Activated T-helper 9 cell treated with anti-CD3 and anti-CD28 coated beads, Interleukin-2, amount 50 U/mL, for 16 hours (primary cell): ENCODE results near the gene MAST4.

ENCODE experiments used
- DNase-seq: peaks from one replicate; pipeline ENCODE4 v3.0.0-alpha.2; 2020; ENCODE audit warnings: low read depth

The MAST4 gene

DNA sequence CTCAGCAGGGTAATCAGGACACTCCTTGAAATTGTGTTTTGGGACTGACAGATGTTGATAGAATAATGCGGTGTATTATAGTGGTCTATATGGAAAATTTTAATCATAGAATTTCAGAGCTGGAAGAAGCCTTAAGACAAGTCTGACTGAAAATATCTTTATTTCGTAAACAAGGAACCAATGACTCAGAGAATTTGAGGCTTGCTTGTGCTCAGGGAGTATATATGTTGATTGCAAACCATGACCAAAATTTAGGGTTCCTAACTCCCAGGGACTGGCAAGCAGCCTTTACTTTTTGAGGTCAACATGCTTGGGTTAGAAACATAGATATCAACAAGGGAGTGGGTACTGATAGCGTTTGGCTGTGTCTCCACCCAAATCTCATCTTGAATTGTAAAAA is 313.2 kb downstream of the MAST4 start:
- no peak for DNase-seq

DNA sequence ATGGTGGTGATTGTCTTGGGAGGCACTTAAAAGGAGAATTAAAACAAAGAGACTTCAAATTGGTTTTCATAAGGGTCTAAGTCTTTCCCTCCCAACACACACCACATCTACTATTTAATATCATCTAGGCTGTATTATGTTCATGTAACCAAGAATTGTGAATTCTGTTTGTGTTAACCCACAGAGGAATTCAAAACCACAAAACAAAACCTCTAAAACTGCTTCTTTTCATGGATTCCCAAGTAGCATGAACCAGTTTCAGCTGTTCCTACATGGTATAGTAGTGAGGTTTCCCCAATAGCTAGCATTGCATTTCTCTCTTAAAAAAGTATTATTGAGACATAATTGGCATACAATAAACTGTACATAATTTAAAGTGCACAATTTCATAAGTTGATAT is 316.6 kb downstream of the MAST4 start:
- DNase-seq = no peak

GRCh38 chr5:66915531-66915930 is 319.3 kb downstream of the MAST4 start:
- DNase-seq = no peak

DNA sequence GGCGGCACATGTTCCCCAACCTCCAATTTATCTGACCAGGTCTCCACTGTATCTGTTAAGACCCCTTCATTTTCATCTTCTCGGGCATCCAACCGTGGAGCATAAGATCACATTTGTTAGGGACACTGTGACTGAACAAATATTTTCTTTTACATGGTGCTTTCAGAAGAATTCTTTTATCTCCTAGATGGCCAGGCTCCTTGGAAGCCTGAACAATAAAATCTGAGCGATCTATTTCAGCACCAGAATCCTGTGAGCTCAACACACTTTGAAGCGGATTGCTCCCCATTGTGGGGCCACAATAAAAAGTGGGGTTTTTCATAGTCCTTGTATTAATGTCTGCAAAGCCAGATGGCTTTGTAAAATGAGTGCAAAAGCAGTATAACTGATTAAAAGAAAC is 326.7 kb downstream of the MAST4 start:
- DNase-seq = no peak

DNA sequence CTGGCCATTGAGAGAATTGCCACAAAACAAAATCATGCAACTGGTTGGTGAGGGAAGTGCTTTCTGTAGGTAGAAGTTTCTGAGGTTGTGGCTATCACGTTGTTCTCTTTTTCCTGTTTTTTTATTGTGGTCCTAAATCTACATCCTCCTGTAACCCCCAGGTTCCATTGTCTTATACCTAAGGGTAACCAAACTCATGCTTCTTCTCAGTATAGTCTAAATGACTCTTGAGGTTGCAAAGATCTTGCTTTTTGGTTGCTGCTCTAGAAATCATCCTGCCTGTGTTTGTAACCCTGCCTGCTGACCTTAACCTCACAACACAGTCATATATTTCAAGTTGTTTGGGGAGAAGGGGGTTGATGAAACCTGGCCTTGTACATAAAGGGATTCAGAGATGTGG is 327.3 kb downstream of the MAST4 start:
- no peak for DNase-seq

- DNase-seq = no peak
Measured at GRCh38 chr5:66923922-66924321, 327.7 kb downstream of the MAST4 start.

GRCh38 chr5:66927140-66927539 is 330.9 kb downstream of the MAST4 start:
- no peak for DNase-seq

- no peak for DNase-seq
Measured at GRCh38 chr5:66929281-66929680, 333.1 kb downstream of the MAST4 start.

DNA sequence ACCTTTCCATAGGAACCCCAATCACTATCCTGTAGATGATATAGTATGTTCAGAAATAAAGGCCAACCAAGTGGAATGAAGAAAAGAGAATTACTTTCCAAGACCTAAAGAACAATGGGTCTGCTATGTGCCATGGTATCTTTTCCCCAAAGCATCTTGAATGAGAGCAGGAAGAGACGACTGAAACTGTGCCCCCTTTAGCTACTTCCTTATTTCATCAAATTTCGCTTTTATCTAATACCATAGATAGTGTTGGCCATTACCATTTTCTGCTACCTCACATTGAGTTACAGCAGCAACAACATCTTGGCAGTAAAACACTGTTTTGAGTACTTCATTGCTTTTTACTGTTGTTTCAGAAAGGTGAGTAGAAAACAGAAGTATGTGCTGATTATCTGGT is 333.8 kb downstream of the MAST4 start:
- no peak for DNase-seq

DNA sequence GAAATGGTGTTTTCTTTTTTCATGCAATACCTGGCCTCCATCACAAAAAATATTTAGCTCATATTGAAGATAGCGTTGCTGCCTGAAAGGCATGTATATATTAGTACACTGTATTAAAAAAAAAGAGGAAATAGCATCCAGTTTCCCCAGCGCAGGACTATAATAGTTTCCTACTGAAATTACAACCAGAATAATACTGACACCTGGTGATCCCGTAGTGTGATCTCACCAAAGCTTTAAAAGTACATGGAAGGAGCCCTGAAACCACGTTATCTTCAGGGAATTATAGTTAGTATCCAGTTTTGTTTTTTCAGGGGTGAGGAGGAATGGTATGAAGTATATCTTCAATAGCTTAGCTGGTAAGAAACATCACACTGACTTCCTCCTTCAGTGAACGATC is 335.5 kb downstream of the MAST4 start:
- DNase-seq = no peak

DNA sequence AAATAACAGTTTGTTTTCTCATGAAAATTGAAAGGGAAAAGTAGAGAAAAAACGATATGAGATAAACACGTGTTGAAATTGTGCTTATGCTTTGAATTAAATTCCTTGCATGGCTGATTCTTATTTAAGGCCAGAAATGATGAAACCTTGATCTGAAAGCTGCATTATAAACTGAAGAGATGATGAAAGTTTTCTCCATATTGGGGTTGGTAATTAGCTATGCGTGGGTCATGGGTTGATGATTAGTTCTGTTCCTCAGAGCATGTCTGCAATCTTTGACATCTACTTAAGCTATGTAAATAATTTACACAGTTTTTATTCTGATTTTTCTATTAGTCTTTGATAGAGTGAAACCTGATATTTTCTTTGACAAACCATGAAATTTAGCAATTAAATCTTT is 336.3 kb downstream of the MAST4 start:
- DNase-seq = no peak

- no peak for DNase-seq
Measured at GRCh38 chr5:66933066-66933465, 336.9 kb downstream of the MAST4 start.

- no peak for DNase-seq
Measured at GRCh38 chr5:66939094-66939493, 342.9 kb downstream of the MAST4 start.

DNA sequence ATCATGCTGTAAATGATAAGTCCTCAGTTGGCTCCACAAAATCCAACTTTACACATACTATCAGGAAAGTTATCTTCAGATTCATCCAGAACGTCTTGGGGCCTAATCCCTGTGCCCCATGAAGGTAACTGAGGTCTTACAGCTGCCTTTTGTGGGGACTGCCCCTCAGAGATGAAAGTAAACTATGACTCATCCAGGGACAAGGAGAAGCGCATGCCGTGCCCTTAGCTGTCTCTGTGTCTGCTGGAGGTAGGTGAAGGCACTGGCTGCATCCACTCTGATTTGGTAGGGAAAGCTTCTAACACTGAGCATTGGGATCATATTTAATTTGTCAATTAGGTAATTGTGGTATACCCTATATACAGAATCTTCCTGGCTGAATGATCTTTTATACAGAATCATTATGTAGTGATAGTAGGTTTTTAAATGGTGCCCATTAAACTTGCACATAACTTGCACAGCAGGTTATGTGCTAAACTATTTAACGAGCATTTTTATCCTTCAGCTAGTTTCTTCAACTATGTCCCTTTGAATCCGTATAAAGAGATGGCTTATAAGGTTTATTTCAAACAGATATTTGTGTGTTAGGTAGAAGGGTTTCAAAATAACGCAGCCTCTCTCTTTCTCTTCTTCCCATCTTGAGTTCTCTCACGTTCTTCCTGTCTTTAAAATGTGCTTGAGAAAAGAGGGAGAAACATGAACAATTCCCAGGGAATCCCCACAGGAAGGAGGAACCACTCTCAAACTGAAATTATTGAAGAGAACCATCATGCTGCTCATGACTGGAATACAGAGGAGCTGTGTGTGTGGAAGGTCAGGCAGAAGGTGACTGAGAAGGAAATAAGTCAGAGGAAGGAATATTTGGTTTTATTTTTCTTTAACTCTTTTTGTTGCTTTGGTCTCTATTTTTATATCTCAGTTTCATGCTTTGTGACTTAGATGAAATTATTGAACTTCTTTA is 349.5 kb downstream of the MAST4 start:
- no peak for DNase-seq

DNA sequence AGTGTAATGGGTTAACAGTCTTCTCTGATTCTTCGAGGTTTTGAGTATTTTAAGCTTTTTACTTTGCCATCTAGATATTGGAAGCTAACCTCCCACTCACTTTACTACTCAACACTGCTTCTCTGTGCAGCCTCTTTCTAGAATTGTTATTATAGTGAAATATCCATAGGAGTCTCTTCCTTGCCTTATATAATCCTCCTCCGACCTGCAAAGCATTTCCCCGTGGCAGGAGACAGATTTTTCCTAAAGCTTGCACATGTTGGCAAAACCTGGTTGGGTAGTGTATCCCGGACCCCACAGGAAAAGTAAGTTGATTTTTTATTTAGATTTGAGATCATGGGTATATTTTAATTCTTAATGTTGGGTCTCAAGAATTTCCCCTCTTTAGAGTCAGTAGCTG is 351.3 kb downstream of the MAST4 start:
- no peak for DNase-seq

- no peak for DNase-seq
Measured at GRCh38 chr5:66949066-66949465, 352.9 kb downstream of the MAST4 start.

DNA sequence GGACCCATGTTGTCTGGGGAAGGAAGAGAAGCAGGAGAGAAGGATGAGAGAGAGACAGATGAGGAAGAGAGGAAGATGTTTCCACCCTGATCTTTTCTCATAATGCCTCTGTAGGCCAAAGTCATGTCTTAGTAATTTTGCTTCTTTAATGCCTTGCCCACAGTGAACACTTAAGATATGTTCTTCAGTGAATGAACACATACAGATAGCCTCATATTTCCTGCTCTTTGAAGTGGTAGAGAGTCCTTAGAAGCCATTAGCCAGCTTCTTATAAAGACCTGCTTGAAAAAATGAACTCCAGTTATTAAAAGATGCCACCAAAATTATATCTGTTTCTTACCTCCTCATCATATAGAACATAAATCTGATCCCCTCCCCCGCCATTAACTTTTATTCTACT is 356.0 kb downstream of the MAST4 start:
- no peak for DNase-seq

GRCh38 chr5:66956439-66956838 is 360.2 kb downstream of the MAST4 start:
- DNase-seq = no peak

GRCh38 chr5:66958201-66958979 is 362.2 kb downstream of the MAST4 start:
- DNase-seq = no peak

GRCh38 chr5:66958980-66959641 is 362.9 kb downstream of the MAST4 start:
- DNase-seq = no peak

GRCh38 chr5:66959653-66960052 is 363.5 kb downstream of the MAST4 start:
- DNase-seq = no peak

DNA sequence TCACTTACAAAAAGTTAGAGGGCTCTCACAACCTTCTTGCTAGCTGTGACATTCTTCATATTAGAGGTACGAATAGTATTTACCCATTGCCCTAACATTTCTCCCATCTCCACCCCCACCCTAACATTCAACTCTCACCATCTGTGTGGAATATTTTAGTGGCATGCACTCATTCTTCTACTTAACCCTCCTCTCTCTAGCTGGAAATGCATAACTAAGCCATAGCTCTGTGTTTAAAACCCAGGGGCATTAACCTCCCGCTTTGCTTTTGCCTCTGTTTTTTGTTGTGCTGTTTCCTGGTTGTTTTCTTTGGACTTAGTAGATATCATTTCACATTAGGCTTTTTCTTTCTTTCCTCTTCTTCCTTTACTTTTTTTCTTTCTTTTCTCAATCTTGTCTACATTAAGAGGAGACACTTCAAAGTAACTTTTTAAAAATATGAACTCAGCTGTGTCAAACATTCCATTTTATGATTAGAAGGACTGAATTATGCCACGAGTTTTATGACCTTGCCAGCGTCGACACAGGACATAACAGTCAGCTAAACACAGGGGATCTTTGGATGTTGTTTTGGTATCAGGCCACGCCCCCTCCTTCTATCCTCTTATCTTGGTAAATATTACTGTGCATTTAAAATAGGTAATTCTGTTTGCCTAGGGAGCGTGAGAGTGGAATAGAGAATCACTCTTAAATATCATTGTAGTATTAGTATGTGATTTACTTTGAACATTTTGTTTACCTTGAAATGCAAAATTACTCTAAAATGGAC is 364.4 kb downstream of the MAST4 start:
- no peak for DNase-seq
